ENCODE data around the gene GPR55.

Gene GPR55

DNA sequence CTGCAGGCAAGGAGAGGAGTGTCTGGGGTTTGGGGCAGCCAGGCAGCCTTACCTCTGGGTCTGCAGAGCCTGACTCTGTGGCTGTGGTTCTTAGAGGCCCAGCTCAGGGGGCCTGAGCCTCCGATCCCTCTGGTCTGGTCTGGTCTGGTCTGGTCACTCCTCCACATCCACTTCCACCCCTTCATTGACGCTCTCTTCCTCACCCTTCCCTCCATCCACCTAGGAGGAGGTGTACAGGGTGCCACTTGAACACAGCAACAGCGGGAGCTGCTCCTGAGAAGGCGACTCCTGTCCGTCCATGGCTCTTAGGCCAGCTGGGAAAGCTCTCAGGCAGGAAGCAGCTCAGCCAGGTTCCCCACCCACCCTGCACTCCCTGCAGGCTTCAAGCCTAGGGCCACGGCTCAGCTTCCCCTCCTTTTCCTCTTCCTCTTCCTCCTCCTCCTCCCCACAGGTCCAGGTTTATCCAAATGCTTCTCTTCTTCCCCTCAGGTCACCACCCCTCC, 16.9 kb downstream of the GPR55 start:
- DNase-seq, result no peak
- H3K9me3 ChIP-seq (ENCODE audit: control extremely low read depth in 1 of 5, control insufficient read depth in 4 of 5, insufficient read depth in 2 of 5, low read depth in 1 of 5, low read length in 4 of 5), result no peaks in the 10 kb centered on the region
- H3K4me1 ChIP-seq (ENCODE audit: control extremely low read depth in 1 of 4, control insufficient read depth in 4 of 4, insufficient read depth in 4 of 4, low read length in 3 of 4), result peaks cover 0 to 8% (median 4%) of the 10 kb centered on the region in 4 experiments
- no peak overlapping the region for H3K27ac ChIP-seq (ENCODE audit: insufficient read depth in 1 of 2, low read depth in 1 of 2, low read length in 2 of 2, poor library complexity in 1 of 2, severe bottlenecking in 2 of 2)
- no peaks in the 10 kb centered on the region for H3K27me3 ChIP-seq (replicated peaks in 2 of 5; ENCODE audit: control insufficient read depth in 4 of 5, insufficient read depth in 5 of 5, low read length in 4 of 5)
- ChIA-PET CTCF (interaction anchor here (0.6 to 1.8 kb wide), 7 partner anchors 13 to 98 kb away, joined by 3 to 5 read pairs (median 3); no protein-coding TSS in a partner anchor), POLR2A (no interaction called here)
- WGBS (ENCODE audit: insufficient coverage), result 92% methylated on average over 4 of the region's 6 CpGs
- no peak overlapping the region for H3K4me3 ChIP-seq (ENCODE audit: control insufficient read depth in 1 of 7, extremely low read depth in 1 of 7, insufficient read depth in 4 of 7, low read depth in 2 of 7, low read length in 6 of 7)
- no peaks in the 10 kb centered on the region for H3K36me3 ChIP-seq (ENCODE audit: control insufficient read depth in 4 of 4, insufficient read depth in 4 of 4, low read length in 3 of 4)

DNA sequence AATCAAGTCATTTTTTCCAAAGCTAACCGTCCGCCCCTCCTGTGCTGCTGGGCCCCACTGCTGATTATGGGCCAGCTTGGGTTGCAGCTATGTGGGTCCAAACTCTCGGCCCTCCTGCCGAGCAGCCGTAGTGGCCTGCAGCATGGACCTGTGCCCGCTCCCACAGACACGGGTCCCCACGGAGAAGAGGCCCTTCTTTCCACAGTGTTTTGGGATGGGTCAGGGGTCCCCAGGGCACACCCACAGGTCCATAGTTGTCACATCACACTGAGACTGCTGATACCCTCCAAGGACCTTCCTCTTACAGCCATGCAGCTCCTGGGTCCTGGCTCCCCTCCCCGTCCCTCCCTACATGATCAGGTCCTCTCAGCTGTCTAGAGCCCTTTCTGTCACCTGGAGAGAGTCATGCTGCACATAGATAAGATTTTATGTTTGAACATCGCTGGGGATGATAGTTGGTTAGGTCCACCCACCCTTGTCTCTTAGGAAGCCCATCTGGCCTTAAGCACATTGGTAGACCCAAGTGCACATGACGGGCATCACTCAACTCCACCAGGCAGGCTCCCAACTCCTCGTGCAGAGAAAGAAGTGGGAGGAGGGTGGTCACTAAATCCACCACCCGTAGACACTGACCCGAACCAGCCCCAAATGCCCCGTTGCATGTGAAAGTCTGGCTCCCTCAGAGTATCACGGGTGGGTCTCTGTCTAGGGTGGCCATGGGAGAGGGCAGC, 17.5 kb downstream of the GPR55 start:
- POLR2A ChIA-PET, result no interaction called here
- CTCF ChIA-PET, result interaction anchor here (0.6 to 2.6 kb wide), 8 partner anchors 34 to 84 kb away, joined by 3 to 10 read pairs (median 4); no protein-coding TSS in a partner anchor

DNA sequence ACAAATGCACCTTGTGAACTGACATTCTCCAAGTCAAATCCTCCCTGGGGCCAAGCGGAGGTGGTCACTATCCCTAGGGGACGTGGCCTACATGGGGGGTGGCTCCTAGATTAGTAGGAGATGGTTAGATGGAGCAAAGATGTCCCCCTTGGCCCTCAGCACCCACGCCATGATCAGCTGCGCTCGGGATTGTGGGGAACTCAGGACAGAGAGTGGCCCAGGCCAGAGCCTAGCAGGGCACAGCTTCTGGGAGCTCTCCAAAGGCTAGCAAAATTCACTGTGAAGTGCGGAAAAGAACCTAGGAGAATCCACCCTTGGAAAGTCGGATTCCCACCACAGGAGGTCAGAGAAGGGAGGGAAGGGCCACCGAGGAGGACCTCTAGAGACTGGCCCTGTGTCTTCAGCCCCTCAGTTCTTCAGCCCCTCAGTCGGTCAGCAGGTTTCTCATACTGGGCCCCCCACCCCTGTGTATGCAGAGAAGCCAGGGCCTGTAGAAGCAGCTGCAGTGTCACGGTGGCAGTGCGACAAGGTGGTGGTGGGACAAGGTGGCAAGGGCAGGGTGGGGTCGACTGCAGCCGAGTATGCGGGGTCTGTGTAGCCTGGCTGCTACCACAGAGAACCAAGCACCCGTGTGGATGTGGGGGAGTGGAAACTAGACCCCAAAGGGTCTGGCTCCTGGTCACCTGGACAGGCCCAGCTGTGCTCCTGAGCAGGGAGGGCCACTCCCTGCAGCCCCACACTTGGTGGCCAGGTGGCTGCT, 18.4 kb downstream of the GPR55 start:
- CTCF ChIA-PET, result interaction anchor here (0.6 to 2.6 kb wide), 7 partner anchors 35 to 82 kb away, joined by 3 to 10 read pairs (median 4); no protein-coding TSS in a partner anchor
- no peak for DNase-seq
- POLR2A ChIA-PET, result no interaction called here

More for the DNA sequence above, 17.5 kb downstream of the GPR55 start:
- Histone ChIP-seq H3K27me3 (replicated peaks in 2 of 5; ENCODE audit: control insufficient read depth in 4 of 5, insufficient read depth in 5 of 5, low read length in 4 of 5) (no peaks in the 10 kb centered on the region), H3K4me1 (ENCODE audit: control extremely low read depth in 1 of 4, control insufficient read depth in 4 of 4, insufficient read depth in 4 of 4, low read length in 3 of 4) (peaks cover 0 to 4% (median 2%) of the 10 kb centered on the region in 4 experiments), H3K4me3 (ENCODE audit: control insufficient read depth in 1 of 7, extremely low read depth in 1 of 7, insufficient read depth in 4 of 7, low read depth in 2 of 7, low read length in 6 of 7) (no peak overlapping the region), H3K36me3 (ENCODE audit: control insufficient read depth in 4 of 4, insufficient read depth in 4 of 4, low read length in 3 of 4) (no peaks in the 10 kb centered on the region), H3K9me3 (ENCODE audit: control extremely low read depth in 1 of 5, control insufficient read depth in 4 of 5, insufficient read depth in 2 of 5, low read depth in 1 of 5, low read length in 4 of 5) (no peaks in the 10 kb centered on the region), H3K27ac (ENCODE audit: insufficient read depth in 1 of 2, low read depth in 1 of 2, low read length in 2 of 2, poor library complexity in 1 of 2, severe bottlenecking in 2 of 2) (no peak overlapping the region)
- 97% methylated on average over 12 of the region's 16 CpGs for WGBS (ENCODE audit: insufficient coverage)
- DNase-seq, result no peak

DNA sequence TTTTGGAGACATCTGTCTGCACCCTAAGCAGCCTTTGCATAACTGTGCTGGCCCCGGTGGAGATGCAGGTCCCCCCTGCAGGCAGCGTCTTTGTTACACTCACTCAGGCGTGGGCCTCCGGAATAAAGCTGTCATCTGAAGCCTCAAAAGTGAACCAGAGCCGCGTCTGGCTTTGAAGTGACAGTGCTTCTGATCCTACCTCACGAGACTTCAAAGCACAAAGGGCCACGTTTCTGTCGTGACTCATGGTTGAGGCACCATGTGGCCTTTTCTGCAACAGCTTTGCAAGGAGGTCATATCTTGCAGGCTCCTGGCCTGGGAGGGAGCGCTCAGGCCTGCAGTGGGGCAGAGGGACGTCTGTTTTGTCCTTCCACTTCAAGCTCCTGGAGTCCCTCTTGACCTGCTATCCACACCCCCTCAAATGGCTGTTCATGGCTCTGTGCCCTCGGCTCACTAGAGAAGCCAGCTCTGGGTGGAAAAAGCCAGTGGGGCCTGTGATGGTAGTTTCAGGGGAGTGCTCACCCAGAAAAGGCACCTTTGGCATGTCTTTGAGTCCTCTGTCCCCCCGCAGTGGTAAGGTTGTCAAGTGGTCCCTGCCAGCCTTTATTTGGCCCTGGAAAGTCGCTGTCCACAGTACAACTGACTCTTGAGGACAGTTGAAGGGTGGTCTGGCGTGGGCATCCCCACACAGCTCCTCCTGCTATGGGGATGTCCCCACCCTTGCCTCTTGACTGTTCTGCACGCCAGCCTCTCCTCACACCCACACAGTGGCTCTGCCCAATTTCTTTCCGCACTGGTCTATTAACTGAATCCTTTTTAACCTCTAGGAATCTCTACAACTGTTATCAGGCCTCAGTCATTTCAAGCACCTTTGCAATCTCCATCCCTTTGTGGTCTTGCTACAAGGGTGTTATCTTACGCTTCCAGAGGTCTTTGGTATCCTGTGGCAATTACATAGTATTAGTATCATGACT, 19.3 kb downstream of the GPR55 start:
- Histone ChIP-seq H3K36me3 (ENCODE audit: control insufficient read depth in 4 of 4, insufficient read depth in 4 of 4, low read length in 3 of 4) (no peaks in the 10 kb centered on the region), H3K4me3 (ENCODE audit: control insufficient read depth in 1 of 7, extremely low read depth in 1 of 7, insufficient read depth in 4 of 7, low read depth in 2 of 7, low read length in 6 of 7) (no peak overlapping the region), H3K27me3 (replicated peaks in 2 of 5; ENCODE audit: control insufficient read depth in 4 of 5, insufficient read depth in 5 of 5, low read length in 4 of 5) (no peaks in the 10 kb centered on the region), H3K9me3 (ENCODE audit: control extremely low read depth in 1 of 5, control insufficient read depth in 4 of 5, insufficient read depth in 2 of 5, low read depth in 1 of 5, low read length in 4 of 5) (no peaks in the 10 kb centered on the region), H3K27ac (ENCODE audit: insufficient read depth in 1 of 2, low read depth in 1 of 2, low read length in 2 of 2, poor library complexity in 1 of 2, severe bottlenecking in 2 of 2) (no peak overlapping the region), H3K4me1 (ENCODE audit: control extremely low read depth in 1 of 4, control insufficient read depth in 4 of 4, insufficient read depth in 4 of 4, low read length in 3 of 4) (peaks cover 0 to 4% (median 2%) of the 10 kb centered on the region in 4 experiments)
- 95% methylated on average over 16 of the region's 18 CpGs for WGBS (ENCODE audit: insufficient coverage)
- DNase-seq, result peak; percentile 18 to 57 (median 32)
- ChIA-PET POLR2A (no interaction called here), CTCF (interaction anchor here (1.0 to 2.6 kb wide), 7 partner anchors 9 to 83 kb away, joined by 3 to 10 read pairs (median 4); no protein-coding TSS in a partner anchor)

More for the DNA sequence above, 18.4 kb downstream of the GPR55 start:
- Histone ChIP-seq H3K27ac (ENCODE audit: insufficient read depth in 1 of 2, low read depth in 1 of 2, low read length in 2 of 2, poor library complexity in 1 of 2, severe bottlenecking in 2 of 2) (no peak overlapping the region), H3K27me3 (replicated peaks in 2 of 5; ENCODE audit: control insufficient read depth in 4 of 5, insufficient read depth in 5 of 5, low read length in 4 of 5) (no peaks in the 10 kb centered on the region), H3K4me1 (ENCODE audit: control extremely low read depth in 1 of 4, control insufficient read depth in 4 of 4, insufficient read depth in 4 of 4, low read length in 3 of 4) (peaks cover 0 to 4% (median 2%) of the 10 kb centered on the region in 4 experiments), H3K9me3 (ENCODE audit: control extremely low read depth in 1 of 5, control insufficient read depth in 4 of 5, insufficient read depth in 2 of 5, low read depth in 1 of 5, low read length in 4 of 5) (no peaks in the 10 kb centered on the region), H3K36me3 (ENCODE audit: control insufficient read depth in 4 of 4, insufficient read depth in 4 of 4, low read length in 3 of 4) (no peaks in the 10 kb centered on the region), H3K4me3 (ENCODE audit: control insufficient read depth in 1 of 7, extremely low read depth in 1 of 7, insufficient read depth in 4 of 7, low read depth in 2 of 7, low read length in 6 of 7) (no peak overlapping the region)
- 97% methylated on average over 12 of the region's 15 CpGs for WGBS (ENCODE audit: insufficient coverage)

DNA sequence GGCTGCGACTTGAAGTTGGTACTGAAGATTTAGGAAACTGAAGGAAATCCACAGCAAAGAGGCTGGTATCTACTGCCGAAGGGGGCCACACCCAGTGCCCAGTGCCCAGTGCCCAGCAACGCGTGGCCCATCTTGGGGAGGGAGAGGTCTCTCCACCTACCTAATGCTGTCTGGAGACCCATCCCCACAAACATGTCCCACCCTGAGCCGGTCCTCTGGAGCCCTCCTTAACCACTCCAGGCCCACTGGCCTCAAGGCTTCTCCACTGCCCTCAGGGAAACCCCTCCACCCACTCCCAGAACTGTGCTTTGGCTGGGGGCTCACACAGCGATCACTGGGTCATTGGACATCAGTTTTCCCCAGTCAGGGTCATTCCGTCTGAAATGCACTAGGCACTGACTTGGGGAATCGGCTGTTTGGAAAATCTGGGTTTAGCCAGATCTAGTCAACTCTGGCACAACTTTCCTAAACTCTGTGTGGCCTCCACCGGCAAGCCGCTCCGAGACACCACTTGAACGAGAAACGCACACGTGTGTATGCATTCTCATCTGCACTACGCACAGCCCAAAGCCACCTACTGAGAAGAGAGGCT, 20.1 kb downstream of the GPR55 start:
- WGBS (ENCODE audit: insufficient coverage), result 98% methylated on average over 15 of the region's 15 CpGs
- CTCF ChIA-PET, result interaction anchor here (1.0 to 2.6 kb wide), 10 partner anchors 8 to 84 kb away, joined by 3 to 12 read pairs (median 5); no protein-coding TSS in a partner anchor
- POLR2A ChIA-PET, result interaction anchor here (1.0 kb wide), 1 partner anchor 27 kb away, joined by 3 read pairs; no protein-coding TSS in a partner anchor
- Histone ChIP-seq H3K4me3 (ENCODE audit: control insufficient read depth in 1 of 7, extremely low read depth in 1 of 7, insufficient read depth in 4 of 7, low read depth in 2 of 7, low read length in 6 of 7) (no peak overlapping the region), H3K27me3 (replicated peaks in 2 of 5; ENCODE audit: control insufficient read depth in 4 of 5, insufficient read depth in 5 of 5, low read length in 4 of 5) (no peaks in the 10 kb centered on the region), H3K4me1 (ENCODE audit: control extremely low read depth in 1 of 4, control insufficient read depth in 4 of 4, insufficient read depth in 4 of 4, low read length in 3 of 4) (no peaks in the 10 kb centered on the region), H3K27ac (ENCODE audit: insufficient read depth in 1 of 2, low read depth in 1 of 2, low read length in 2 of 2, poor library complexity in 1 of 2, severe bottlenecking in 2 of 2) (no peak overlapping the region), H3K9me3 (ENCODE audit: control extremely low read depth in 1 of 5, control insufficient read depth in 4 of 5, insufficient read depth in 2 of 5, low read depth in 1 of 5, low read length in 4 of 5) (no peaks in the 10 kb centered on the region), H3K36me3 (ENCODE audit: control insufficient read depth in 4 of 4, insufficient read depth in 4 of 4, low read length in 3 of 4) (no peaks in the 10 kb centered on the region)
- DNase-seq, result no peak
